T47D (cell line): ENCODE measurements around the gene BCAM.
"Not testable (repeated sequence)": the region's sequence is repeated elsewhere in the genome, so short reads cannot be mapped to it uniquely, and the experiment has no call there.

Experiments used
- DNase-seq, 2 experiments: peaks; one replicate each; pipeline versions ENCODE4 v3.0.0 to v3.0.0-alpha.2; 2011 to 2012; ENCODE audit warnings: low read depth in 1 of 2, low spot score in 1 of 2
- JUND ChIP-seq: IDR thresholded peaks from 2 replicates; pipeline ENCODE4 v1.6.1; 2012; ENCODE audit warnings: low read depth
- in situ Hi-C: cut with HindIII; loops from 2 replicates; pipeline ENCODE4 v1.10.0; 2016; ENCODE audit warnings: low sequenced_read_pairs, low pct_unique_long_range_greater_than_20kb

BCAM gene

GRCh38 chr19:44850641-44851109 lies 41.8 kb downstream of the BCAM start:
- no peak for TF ChIP-seq JUND
- in situ Hi-C loops, result no loop called here
- peak in 1 of 2 experiments; percentile 46 for DNase-seq

GRCh38 chr19:44851427-44851826 lies 42.5 kb downstream of the BCAM start:
- no peak for TF ChIP-seq JUND
- DNase-seq, result no peak
- in situ Hi-C loops, result no loop called here

GRCh38 chr19:44855606-44856005 lies 46.7 kb downstream of the BCAM start:
- in situ Hi-C loops, result no loop called here
- TF ChIP-seq JUND, result no peak
- DNase-seq, result no peak

GRCh38 chr19:44856421-44857083 lies 47.6 kb downstream of the BCAM start:
- no peak for TF ChIP-seq JUND
- DNase-seq, result no peak
- in situ Hi-C loops, result no loop called here

GRCh38 chr19:44857837-44858236 lies 48.9 kb downstream of the BCAM start:
- in situ Hi-C loops, result no loop called here
- no peak for DNase-seq
- TF ChIP-seq JUND, result no peak

- in situ Hi-C loops, DNase-seq: not testable (repeated sequence)
Measured at GRCh38 chr19:44861576-44861975, 52.7 kb downstream of the BCAM start.

- in situ Hi-C loops, result no loop called here
- no peak for DNase-seq
- no peak for TF ChIP-seq JUND
Measured at GRCh38 chr19:44863990-44864389, 55.1 kb downstream of the BCAM start.

GRCh38 chr19:44865196-44865767 lies 56.4 kb downstream of the BCAM start:
- DNase-seq, result no peak
- no peak for TF ChIP-seq JUND
- in situ Hi-C loops, result no loop called here

GRCh38 chr19:44866664-44867063 lies 57.8 kb downstream of the BCAM start:
- no peak for TF ChIP-seq JUND
- in situ Hi-C loops, result no loop called here
- no peak for DNase-seq

GRCh38 chr19:44867578-44867977 lies 58.7 kb downstream of the BCAM start:
- no peak for TF ChIP-seq JUND
- in situ Hi-C loops, result no loop called here
- no peak for DNase-seq

GRCh38 chr19:44869733-44870470 lies 61.0 kb downstream of the BCAM start:
- in situ Hi-C loops, result no loop called here
- no peak for TF ChIP-seq JUND

More at GRCh38 chr19:44869733-44870470, 61.0 kb downstream of the BCAM start:
- no peak for DNase-seq
